Uterus (tissue), 4 donors: ENCODE data around the gene TCTN1. TPM values are rescaled to one million over a fixed set of nuclear protein-coding genes. Genes with fewer than 3 reads are reported as not detected.

Experiments
- DNase-seq, 2 donors: peaks; one replicate each; pipeline ENCODE4 v3.0.0-alpha.2; 2019 to 2020
- H3K27ac ChIP-seq, 2 donors: fragments of 200-600 bp; sonication (generic); 1 replicate in 1 of 2; 2 replicates in 1 of 2; pipeline ENCODE4 v1.5.1; 2016 to 2018
- H3K27me3 ChIP-seq, 2 donors: fragments of 200-600 bp; sonication (generic); one replicate each; pipeline ENCODE4 v1.5.1; 2018 to 2019; ENCODE audit warnings: control low read depth in 1 of 2
- H3K36me3 ChIP-seq, 2 donors: fragments of 200-600 bp; sonication (generic); one replicate each; pipeline ENCODE4 v1.5.1; 2019; ENCODE audit warnings: control low read depth in 1 of 2
- H3K4me1 ChIP-seq, 2 donors: fragments of 200-600 bp; sonication (generic); one replicate each; pipeline ENCODE4 v1.5.1; 2018 to 2019; ENCODE audit warnings: control low read depth in 1 of 2
- H3K4me3 ChIP-seq, 2 donors: fragments of 200-600 bp; sonication (generic); 1 replicate in 1 of 2; 2 replicates in 1 of 2; pipeline ENCODE4 v1.5.1; 2018 to 2019; ENCODE audit warnings: mild to moderate bottlenecking in 1 of 2
- H3K9me3 ChIP-seq, 2 donors: fragments of 200-600 bp; sonication (generic); one replicate each; pipeline ENCODE4 v1.5.1; 2019; ENCODE audit warnings: control low read depth in 1 of 2
- POLR2A ChIP-seq, 2 donors: fragments of 450-650 bp; IDR thresholded peaks; one replicate each; pipeline ENCODE4 v1.6.1; 2016; ENCODE audit warnings: antibody characterized with exemption in 2 of 2, mild to moderate bottlenecking in 1 of 2, moderate library complexity in 1 of 2
- intact Hi-C: fragments of 100-400 bp; cut with DNase I; formaldehyde crosslinking; loops from one replicate; pipeline ENCODE4 v1.15.1; 2023; ENCODE audit warnings: low total_unique reads
- total RNA-seq, 4 donors: library from RNA; depleted of rRNA in 3 of 4; stranded (reverse); fragments of >200 nt in 3 of 4; gene quantifications; one replicate each; pipeline versions ENCODE4 v1.1.0 to v1.2.4, GENCODE V29; 2014 to 2023
- TF ChIP-seq, protein P1 (sequence below), 4 experiments: fragments of 200-600 bp in 2 of 4; fragments of 450-650 bp in 2 of 4; sonication (generic) in 2 of 4; IDR thresholded peaks; one replicate each; pipeline ENCODE4 v1.5.1; 2016 to 2019; ENCODE audit warnings: antibody characterized with exemption in 4 of 4, mild to moderate bottlenecking in 2 of 4, moderate library complexity in 1 of 4
- donor health status: DM: yes; HTN: yes; CAD: no.

Gene TCTN1
- total RNA-seq, 4 donors from 2014 or later = 40.0 to 61.8 (median 49.9) TPM

DNA sequence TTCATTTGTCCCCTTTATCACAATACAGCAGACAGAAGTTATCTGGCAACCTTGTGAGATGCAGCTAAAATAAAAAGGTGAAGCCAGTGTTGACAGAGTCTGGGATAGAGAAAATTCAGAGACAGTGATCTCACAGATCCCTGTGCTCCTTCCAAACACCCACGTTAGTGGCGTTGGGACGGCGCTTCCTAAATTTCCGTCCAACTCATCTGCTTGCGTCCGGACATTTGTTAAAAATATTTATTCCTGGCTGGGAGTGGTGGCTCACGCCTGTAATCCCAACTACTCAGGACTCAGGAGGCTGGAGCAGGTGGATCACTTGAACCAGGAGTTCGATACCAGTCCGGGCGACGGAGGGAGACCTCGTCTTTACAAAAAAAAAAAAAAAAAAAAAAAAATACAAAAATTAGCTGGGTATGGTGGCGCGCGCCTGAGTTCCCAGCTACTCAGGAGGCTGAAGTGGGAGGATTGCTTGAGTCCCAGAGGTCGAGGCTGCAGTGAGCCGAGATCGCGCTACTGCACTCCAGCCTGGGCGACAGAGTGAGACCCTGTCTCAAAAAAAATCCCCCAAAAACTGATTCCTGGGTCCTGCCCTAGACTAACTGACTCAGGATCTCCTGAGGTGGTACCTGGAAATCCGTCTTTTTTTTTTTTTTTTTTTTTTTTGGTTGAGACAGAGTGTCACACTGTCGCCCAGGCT, 708 bp upstream of the TCTN1 start:
- H3K36me3 ChIP-seq = no peaks in the 10 kb centered on the region
- TF ChIP-seq POLR2A (IDR thresholded peaks at IDR 0.05) = no peak
- TF ChIP-seq, protein P1, sequence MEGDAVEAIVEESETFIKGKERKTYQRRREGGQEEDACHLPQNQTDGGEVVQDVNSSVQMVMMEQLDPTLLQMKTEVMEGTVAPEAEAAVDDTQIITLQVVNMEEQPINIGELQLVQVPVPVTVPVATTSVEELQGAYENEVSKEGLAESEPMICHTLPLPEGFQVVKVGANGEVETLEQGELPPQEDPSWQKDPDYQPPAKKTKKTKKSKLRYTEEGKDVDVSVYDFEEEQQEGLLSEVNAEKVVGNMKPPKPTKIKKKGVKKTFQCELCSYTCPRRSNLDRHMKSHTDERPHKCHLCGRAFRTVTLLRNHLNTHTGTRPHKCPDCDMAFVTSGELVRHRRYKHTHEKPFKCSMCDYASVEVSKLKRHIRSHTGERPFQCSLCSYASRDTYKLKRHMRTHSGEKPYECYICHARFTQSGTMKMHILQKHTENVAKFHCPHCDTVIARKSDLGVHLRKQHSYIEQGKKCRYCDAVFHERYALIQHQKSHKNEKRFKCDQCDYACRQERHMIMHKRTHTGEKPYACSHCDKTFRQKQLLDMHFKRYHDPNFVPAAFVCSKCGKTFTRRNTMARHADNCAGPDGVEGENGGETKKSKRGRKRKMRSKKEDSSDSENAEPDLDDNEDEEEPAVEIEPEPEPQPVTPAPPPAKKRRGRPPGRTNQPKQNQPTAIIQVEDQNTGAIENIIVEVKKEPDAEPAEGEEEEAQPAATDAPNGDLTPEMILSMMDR (IDR thresholded peaks at IDR 0.05) = no peak
- H3K4me3 ChIP-seq = peak overlapping the region; percentile 86 to 98
- no peaks in the 10 kb centered on the region for H3K9me3 ChIP-seq
- intact Hi-C loops = no loop called here
- H3K4me1 ChIP-seq = no peaks in the 10 kb centered on the region
- no peaks in the 10 kb centered on the region for H3K27me3 ChIP-seq
- H3K27ac ChIP-seq = peak overlapping the region; percentile 82 to 85
- DNase-seq = peak in 1 of 2 donors; percentile 29

DNA sequence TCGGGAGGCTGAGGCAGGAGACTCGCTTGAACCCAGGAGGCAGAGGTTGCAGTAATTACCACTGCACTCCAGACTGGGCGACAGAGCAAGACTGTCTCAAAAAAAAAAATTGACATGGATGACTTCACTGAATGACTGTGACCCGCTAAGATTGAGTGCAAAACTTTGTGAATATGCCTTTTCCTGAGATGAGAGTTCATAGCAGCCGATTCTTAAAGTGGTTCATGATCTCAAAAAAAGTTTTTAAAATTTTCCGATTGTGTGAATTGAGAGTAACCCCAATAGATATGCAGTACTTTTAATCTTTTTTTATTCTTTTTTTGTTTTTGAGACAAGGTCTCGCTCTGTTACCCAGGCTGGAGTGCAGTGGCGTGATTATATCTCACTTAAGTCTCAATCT, 1.2 kb downstream of the TCTN1 start:
- no peak for DNase-seq
- H3K9me3 ChIP-seq = no peaks in the 10 kb centered on the region
- TF ChIP-seq, protein P1 (IDR thresholded peaks at IDR 0.05) = no peak
- no peak for TF ChIP-seq POLR2A (IDR thresholded peaks at IDR 0.05)
- H3K4me1 ChIP-seq = no peaks in the 10 kb centered on the region
- no peak overlapping the region for H3K27ac ChIP-seq
- no peaks in the 10 kb centered on the region for H3K36me3 ChIP-seq
- no peak overlapping the region for H3K4me3 ChIP-seq
- no peaks in the 10 kb centered on the region for H3K27me3 ChIP-seq
- intact Hi-C loops = no loop called here

DNA sequence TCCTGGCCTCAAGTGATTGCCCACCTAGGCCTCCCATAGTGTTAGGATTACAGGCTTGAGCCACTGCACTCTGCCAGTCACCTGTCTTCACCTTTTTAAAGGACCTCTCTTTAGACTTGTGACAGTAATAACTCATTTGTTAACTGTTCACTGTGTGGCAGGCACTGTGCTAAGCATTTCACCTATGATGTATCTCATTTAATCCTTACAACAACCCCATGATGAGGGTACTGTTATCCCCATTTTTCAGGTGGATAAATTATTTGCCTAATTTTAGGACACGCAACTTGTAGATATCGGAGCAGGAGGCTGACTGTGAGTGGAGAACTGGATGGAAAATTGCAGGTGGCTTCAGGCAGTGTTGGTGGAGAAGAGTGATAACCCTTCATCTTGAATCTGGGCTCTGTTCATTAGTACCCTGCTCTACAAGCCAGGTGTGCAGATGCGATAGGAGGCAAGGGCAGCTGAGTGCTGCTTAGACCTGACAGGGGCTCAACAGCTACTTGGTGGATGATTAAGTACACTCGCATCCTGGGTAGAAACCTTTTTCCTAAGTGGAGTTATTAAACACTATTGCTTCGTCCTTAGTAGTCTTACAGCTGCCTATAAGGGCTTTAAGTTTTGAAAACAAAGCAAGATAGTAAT, 2.7 kb downstream of the TCTN1 start:
- no peak for DNase-seq
- no peaks in the 10 kb centered on the region for H3K27me3 ChIP-seq
- H3K27ac ChIP-seq = no peak overlapping the region
- intact Hi-C loops = no loop called here
- no peaks in the 10 kb centered on the region for H3K36me3 ChIP-seq
- no peaks in the 10 kb centered on the region for H3K9me3 ChIP-seq
- H3K4me3 ChIP-seq = no peak overlapping the region
- TF ChIP-seq, protein P1 (IDR thresholded peaks at IDR 0.05) = no peak
- TF ChIP-seq POLR2A (IDR thresholded peaks at IDR 0.05) = no peak
- no peaks in the 10 kb centered on the region for H3K4me1 ChIP-seq

DNA sequence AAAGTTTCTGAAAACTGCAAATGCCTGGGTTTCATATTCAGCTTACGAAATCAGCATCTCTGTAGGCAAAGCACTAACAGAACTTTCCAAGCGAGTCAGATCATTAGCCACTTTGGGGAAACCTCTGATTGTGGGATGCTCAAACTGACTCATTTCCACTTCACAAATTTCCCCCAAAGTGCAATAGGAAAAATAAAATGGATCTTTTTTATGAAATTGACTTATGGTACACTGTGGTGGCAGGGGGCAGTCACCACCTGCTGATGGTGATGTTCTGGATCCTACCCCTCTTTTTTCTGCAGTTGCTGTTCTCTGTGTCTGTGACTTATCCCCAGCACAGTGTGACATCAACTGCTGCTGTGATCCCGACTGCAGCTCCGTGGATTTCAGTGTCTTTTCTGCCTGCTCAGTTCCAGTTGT, 5.6 kb downstream of the TCTN1 start:
- no peak for DNase-seq
- TF ChIP-seq, protein P1 (IDR thresholded peaks at IDR 0.05) = no peak
- TF ChIP-seq POLR2A (IDR thresholded peaks at IDR 0.05) = no peak

DNA sequence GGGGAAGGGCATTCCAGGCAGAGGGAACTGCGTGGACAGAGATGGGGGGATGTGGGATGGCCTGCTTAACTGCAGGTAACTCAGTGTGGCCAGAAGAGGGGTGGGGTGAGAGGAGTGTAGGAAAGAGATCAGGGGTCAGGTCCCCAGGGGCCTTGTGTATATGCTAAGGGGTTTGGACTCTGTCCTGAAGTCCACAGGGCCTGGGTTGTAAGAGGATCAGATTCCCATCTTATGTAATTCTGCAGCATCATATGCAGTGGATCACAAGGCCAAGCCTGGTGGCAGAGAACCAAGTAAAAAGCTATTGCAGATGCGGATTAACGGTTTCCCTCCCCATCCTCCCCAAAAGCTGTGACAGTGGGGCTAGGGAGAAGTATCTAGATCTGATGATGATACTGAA, 8.7 kb downstream of the TCTN1 start:
- Histone ChIP-seq H3K4me1 (no peaks in the 10 kb centered on the region), H3K36me3 (no peaks in the 10 kb centered on the region), H3K27me3 (no peaks in the 10 kb centered on the region), H3K27ac (no peak overlapping the region), H3K4me3 (no peak overlapping the region), H3K9me3 (no peaks in the 10 kb centered on the region)
- intact Hi-C loops = no loop called here
- TF ChIP-seq, protein P1 (IDR thresholded peaks at IDR 0.05) = no peak
- no peak for TF ChIP-seq POLR2A (IDR thresholded peaks at IDR 0.05)
- DNase-seq = no peak

More for the DNA sequence above, 5.6 kb downstream of the TCTN1 start:
- H3K9me3 ChIP-seq = no peaks in the 10 kb centered on the region
- no peak overlapping the region for H3K4me3 ChIP-seq
- H3K27me3 ChIP-seq = no peaks in the 10 kb centered on the region
- no peak overlapping the region for H3K27ac ChIP-seq
- no peaks in the 10 kb centered on the region for H3K4me1 ChIP-seq
- intact Hi-C loops = no loop called here
- no peaks in the 10 kb centered on the region for H3K36me3 ChIP-seq
